GM19468 (cell line): ENCODE results near the gene FAM171A2.

Experiments used
- ATAC-seq: cut with Tn5 transposase; IDR thresholded peaks from one replicate; pipeline ENCODE4 v1.9.1; 2021; ENCODE audit warnings: mild to moderate bottlenecking, moderate library complexity, moderate number of reproducible peaks; ENCODE audit not compliant: unreplicated experiment; ENCODE audit errors: extremely low read depth

The FAM171A2 gene

DNA sequence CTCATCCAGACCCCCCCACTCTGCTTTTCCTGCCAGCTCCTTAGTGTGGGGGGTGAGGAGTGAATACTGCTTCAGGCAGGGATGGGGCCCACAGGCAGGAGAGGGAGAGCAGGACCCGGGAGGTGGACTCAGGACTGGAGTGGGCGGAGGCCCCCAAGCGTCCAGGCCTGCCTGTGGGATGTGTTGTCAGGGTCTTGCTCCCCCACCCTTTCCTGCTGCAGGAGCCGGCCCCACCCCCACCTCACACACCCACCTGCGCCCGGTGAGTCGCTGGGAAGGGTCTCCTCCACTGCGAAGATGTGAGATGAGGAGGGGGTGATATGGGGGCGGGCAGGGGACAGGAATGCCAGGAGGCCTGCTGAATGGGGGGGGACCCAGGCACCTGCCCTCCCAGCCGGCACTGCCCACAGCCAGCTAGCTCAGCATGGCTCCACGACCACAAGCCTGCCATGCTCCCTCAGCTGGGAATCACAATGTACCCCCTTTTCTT lies 1.1 kb downstream of the FAM171A2 start:
- ATAC-seq, result no peak

DNA sequence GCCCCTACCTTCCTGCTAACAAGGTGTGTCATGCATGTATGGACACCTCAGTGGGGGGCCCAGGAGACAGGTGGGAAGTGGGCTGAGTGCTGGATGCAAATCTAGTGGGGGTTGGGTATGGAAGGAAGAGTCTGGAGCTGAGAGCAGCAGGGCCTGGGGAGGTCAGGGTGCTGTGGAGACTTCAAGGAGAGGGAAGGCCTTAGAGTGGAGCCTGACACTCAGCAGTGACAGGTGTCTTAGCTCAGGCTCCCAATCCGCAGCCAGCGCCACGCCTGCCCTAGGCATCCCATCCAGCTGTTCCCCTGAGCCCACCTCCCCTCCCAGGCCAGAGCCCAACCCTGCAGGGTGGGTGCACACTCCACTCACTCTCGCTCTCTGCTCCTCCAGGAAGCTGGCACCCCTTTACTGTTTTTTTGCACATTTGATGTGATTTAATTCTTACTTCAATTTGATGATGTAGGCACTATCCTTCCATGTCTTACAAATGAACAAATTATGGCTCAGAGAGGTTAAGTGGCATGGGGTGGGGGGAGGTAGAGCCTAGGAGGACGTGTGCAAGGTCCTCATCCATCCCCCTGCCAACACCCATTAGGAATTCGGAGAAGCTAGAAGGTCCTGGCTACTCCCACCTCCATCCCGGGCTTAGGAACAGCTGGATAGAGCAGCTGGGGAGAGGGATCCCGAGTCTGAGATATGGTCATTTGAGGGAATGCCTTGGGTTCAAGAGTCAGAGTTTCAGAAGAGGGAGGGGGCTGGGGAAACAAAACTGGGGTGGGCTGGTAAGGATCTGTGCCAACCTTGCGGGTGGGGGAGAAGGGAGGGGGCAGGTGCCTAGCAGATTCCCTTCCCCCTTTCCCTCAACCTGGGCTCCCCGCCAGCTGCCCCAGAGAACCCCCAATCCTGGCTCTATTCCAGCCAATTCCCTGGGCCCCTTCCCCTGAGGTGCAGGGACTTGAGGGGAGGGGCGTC lies 2.1 kb downstream of the FAM171A2 start:
- ATAC-seq, result no peak

DNA sequence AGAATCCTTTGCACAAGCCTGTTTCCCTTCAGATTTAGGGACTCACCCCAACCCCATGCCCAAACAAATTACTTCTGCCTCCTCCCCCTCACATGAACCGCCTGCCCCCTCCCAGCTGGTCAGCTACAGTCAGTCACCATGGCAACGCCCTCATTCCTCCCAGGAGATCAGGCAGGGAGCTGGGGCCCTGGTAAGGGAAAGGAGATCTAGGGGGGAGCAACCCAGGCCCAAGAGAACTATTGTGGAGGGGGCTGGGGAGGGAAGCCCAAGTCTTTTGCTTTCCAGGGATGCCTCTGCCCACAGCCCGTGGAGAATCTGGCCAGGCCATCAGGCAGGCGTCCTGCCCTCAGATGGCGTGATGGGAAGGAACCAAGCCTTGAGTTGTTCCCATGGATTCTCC lies 2.8 kb downstream of the FAM171A2 start:
- ATAC-seq, result no peak

DNA sequence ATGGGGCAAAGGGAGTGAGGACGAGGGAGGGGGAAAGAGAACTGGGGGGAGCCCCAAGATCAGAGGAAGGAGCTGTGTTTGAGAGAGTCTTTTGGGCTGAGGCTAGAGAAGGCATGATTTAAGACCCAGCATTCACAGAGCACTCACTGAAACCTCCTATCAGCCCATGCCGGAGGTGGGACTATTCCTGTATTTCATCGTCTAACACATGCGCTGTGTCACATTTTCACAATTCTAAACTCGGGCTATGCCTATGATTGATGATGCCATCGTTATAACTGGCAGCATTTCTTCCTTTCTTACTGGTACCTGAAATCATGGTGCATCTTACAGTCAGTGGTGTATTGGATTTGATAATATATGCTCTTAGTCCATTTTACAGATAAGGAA lies 3.5 kb downstream of the FAM171A2 start:
- ATAC-seq, result no peak

DNA sequence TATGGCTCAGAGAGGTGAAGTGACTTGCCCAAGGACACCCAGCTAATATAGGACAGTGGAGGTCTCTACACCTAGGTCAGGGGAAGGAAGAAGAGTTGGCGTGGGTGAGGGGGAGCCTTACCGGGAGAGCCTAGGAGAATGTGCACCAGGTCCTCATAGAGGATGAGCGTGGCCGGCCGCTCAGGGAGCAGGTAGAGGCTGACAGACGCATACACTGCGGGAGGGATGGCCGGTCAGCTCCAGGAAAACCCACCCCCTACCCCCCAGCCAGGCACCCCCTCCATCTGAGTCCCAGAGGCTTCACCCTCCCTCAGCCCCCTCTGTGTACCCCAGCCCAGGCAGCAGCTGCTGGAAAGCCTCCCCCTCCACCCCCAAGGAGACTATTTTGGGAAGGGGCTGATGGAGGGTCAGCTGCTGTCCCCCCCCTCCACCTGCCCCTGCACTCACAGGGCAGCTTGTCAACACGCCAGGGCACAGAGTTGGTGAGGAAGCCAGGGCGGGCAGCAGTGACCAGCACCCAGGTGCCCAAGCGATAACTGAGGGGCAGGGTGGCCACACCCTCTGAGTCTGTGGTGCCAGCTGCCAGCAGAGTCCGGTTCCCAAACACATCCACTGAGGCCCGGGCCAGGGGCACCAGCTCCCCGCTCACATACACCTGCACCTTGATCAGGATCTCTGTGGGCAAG lies 4.1 kb downstream of the FAM171A2 start:
- ATAC-seq, result no peak

DNA sequence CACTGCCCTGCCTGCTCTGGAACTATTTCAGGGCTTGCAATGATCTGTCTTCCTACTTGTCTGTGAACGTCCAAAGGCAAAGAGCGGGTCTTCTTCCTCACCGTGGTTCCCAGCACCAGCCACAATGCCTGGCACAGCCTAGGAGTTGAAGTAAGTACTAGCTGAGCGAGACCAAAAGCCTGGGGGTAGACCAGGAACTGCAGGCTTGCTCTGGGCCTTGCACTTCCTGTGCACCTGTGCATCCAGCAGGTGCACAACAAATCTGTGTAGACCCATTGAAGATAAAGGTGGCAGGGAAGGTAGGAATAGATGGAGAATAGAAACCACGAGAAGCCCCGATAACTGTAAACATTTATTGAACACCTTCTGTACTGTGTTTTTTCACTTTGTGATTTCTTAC lies 4.6 kb downstream of the FAM171A2 start:
- ATAC-seq, result no peak

DNA sequence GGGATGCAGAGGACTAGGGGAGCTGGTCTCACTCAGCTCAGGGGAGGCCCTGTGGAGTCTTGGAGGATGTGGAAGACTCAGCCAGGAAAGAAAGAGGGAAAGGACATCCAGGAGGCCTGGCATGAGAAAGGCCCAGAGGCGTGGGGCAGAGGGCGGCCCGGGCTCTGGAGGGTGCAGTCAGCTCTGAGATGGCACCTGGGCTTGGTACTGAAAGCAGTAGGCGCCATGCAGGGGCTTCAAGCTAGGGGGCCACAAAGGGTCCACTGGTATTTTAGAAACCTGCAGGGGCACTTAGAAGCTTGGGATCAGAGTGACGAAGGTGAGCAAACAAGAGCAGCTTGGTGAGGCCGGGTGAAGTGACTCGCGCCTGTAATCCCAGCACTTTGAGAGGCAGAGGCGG lies 5.6 kb downstream of the FAM171A2 start:
- no peak for ATAC-seq

DNA sequence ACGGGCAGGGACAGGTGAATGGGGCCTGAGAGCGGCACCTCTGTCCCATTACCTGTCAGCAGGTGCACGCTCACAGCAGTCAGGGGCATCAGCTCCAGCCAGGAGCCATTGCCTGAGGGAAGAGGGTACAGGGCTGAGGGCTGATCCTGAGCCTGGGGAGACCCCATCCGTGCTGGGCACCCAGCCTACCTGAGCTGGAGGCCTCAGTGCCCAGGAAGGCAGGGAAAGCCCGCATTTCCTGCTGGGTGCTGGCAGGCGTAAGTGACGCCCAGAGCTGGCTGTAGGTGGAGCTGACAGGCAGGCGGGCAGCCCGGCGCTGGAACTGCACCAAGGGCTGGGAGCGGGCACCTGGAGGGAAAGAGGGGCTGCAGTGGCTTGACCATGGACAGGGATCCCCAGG lies 7.4 kb downstream of the FAM171A2 start:
- ATAC-seq, result no peak

DNA sequence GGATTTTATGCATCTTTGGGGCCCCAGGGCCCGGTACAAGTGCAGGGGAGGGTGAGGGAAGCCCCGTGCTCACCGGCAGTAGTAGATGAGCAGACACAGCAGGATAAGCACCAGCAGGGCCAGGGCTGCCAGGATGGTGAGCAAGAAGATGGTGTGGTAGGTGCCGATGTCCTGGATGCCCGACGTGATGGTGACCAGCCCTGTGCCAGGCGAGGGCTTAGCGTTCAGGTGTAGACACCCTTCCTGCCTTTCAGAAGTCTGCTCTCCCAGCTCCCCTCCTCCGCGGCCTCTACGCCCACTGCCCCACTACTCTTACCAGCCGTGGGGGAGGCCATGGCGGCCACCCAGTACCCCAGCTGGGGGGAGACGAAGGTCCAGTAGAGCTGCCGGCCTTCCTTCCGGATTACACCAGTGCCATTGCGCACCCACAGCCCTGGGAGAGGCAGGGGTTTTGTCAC lies 8.0 kb downstream of the FAM171A2 start:
- ATAC-seq, result no peak

DNA sequence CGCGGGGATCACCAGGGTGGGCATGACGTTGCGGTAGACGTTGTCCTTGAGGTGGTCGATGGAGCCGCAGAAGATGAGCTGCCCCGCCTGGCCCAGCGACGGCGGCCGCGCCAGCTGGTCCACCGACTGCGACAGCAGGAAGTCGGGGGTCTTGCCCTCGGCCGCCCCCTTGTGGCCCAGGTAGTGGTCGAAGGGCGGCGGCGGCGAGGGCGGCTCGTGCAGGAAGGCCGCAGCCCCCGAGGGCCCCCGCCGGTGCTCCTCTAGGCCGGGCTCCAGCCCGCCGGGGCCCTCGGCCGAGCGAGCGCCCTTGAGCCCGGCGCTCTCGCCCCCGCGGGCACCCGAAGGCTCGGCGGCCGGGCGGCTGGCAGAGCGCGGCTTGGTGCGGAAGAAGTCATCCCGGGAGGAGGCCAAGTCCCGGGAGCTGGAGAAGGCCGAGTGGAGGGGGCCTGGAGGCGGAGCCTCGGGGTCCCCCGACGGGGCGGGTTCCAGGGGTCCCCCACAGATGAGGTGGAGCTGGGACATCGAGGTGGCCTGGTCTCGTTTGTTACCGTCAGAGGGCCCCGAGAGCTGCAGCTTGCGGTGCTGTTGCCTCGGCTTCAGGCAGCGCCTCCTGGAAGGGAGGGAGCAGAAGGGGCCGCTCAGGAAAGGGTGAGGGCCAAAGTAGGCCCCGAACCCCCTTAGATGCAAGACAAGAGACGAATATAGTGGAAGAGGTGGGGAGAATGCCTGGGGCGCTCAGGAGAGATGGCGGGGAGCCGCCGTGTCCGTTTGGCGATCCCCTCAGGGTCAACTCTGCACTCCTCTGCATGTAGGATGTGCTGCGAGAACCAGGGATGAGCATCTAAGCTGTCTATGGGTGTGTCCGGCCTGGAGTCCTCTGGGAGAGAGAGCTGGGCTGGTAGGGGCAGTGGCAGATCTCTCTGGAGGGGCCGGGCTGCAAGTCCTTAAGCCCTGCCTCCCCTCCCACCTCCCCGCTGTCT lies 8.8 kb downstream of the FAM171A2 start:
- ATAC-seq, result no peak

DNA sequence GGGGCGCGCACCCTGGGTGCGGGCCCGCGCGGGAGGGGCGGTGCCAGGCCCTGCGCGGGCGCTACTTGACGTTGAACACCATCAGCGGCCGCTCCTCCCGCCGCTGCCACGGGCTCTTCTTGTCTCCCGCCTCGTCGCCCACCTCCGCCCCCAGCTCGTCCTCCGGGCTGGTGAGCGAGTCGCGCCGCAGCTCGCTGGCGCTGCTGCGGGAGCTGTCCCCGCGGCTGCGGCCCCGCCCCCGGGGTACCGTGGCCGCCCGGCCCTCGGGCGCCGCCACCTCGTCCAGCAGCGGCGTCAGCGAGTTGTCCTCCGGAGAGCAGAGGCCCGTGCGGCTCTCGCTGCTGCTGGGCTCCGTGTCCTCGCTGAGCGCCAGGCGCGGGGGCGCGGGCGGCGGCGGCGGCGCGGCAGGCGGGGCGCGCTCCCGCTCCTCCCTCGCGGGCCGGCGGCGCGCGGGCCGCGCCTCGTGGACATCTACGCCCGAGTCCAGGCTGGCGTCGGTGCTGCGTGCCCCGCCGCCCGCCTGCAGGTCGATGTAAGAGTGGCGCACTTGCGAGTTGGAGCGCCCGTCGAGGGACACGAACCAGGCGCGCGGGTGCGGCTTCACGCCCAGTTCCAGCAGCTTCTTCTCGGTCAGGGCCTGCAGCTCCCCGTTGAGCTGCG lies 9.9 kb downstream of the FAM171A2 start:
- ATAC-seq, result no peak

DNA sequence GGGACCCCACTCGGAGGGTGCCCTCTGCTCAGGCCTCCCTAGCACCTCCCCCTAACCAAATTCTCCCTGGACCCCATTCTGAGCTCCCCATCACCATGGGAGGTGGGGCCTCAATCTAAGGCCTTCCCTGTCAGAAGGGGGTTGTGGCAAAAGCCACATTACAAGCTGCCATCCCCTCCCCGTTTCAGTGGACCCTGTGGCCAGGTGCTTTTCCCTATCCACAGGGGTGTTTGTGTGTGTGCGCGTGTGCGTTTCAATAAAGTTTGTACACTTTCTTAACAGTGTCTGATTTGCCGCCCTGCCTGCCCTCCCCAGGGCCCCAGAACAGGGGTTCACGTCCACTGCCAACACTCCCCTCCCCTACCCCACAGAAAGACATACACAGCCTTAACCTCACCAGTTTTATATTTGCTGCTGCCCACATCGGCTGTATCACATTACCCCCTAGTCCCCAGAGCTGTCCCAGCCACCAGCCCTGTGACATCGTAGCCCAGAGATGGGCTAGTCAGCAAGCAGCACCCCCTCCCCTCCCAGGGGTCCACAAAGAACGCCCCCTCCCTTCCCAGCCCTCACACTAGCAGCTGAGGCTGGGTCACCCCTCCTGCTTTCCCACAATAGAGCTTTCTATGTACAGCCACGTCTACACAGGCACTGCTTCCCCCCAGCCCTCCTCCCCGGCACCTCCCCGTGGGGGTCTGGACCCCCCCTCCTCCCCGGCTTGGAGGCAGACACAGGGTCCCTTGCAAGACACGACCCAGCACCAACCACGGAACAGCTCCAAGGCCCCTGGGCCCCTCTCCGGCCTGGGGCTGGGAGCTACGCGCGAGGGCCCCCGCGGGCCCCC lies 10.6 kb downstream of the FAM171A2 start:
- no peak for ATAC-seq

DNA sequence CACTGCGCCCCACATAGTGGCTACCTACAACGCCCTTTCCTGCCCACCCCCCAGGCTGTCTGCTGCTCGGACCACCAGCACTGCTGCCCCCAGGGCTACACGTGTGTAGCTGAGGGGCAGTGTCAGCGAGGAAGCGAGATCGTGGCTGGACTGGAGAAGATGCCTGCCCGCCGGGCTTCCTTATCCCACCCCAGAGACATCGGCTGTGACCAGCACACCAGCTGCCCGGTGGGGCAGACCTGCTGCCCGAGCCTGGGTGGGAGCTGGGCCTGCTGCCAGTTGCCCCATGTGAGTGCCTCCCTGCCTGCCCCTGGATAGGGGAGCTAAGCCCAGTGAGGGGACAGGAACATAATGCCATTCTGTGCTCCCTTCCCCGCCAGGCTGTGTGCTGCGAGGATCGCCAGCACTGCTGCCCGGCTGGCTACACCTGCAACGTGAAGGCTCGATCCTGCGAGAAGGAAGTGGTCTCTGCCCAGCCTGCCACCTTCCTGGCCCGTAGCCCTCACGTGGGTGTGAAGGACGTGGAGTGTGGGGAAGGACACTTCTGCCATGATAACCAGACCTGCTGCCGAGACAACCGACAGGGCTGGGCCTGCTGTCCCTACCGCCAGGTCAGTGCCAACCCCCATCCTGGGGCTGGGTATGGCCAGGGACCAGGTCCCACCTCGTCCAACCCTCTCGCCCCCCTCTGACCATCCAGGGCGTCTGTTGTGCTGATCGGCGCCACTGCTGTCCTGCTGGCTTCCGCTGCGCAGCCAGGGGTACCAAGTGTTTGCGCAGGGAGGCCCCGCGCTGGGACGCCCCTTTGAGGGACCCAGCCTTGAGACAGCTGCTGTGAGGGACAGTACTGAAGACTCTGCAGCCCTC lies 11.5 kb downstream of the FAM171A2 start:
- ATAC-seq, result no peak

DNA sequence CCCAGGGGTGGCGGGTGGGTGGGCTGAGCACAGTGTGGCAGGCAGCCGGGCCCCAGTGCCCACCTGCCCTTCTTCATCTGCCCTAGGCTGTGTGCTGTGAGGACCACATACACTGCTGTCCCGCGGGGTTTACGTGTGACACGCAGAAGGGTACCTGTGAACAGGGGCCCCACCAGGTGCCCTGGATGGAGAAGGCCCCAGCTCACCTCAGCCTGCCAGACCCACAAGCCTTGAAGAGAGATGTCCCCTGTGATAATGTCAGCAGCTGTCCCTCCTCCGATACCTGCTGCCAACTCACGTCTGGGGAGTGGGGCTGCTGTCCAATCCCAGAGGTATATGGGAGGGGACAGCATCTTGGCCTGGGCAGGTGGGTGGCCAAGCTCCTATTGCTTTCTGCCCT lies 12.2 kb downstream of the FAM171A2 start:
- no peak for ATAC-seq

DNA sequence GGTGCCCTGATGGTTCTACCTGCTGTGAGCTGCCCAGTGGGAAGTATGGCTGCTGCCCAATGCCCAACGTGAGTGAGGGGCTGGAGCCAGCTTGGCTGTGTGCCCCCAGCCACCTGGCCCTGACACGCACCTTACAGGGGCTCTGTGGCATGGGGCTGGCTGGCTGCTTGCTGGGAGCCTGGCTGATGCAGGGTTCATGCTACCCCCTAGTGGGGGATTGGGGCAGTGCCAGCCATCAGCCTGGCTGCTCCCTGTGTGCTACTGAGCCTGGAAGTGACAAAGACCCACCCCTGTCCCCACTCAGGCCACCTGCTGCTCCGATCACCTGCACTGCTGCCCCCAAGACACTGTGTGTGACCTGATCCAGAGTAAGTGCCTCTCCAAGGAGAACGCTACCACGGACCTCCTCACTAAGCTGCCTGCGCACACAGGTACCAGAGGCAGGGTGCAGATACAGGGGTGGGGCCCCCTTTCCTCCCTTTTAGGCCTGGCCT lies 12.9 kb downstream of the FAM171A2 start:
- no peak for ATAC-seq

DNA sequence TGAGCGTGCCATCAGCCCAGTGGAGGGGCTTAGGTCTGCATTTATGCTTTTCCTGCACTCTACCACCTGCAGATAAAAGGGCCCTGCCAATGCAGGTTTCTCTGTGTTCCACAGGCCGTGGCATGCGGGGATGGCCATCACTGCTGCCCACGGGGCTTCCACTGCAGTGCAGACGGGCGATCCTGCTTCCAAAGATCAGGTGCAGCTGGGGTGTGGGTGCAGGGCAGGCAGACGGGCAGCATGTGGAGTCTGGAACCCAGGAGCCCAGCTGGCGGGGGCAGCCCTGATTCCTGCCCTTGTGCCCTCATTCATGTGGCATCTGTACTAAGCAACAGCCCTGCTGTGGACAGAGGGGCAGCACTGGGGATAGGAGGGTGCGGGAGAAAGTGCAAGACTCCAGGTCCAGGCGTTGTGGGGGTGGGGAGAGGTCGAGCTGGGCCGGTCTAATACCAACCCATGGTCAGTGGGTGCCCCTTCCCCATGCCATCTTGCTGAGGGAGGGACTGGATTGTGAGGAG lies 14.0 kb downstream of the FAM171A2 start:
- ATAC-seq, result no peak

DNA sequence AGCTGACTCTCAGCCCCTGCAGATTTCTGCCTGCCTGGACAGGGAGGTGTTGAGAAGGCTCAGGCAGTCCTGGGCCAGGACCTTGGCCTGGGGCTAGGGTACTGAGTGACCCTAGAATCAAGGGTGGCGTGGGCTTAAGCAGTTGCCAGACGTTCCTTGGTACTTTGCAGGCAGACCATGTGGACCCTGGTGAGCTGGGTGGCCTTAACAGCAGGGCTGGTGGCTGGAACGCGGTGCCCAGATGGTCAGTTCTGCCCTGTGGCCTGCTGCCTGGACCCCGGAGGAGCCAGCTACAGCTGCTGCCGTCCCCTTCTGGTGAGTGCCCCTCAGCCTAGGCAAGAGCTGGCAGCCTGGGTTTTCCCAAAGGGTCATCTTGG lies 14.7 kb downstream of the FAM171A2 start:
- no peak for ATAC-seq
